Caco-2 (cell line): ENCODE measurements around the gene PRDX2. TPM values are rescaled to one million over a fixed set of nuclear protein-coding genes. Genes with fewer than 3 reads are reported as not detected.

Experiments used
- BruUV-seq: library from RNA; stranded (reverse); fragments of 400-500 nt; replicated peaks from 2 replicates; lab custom pipeline; 2021; lab: Mats Ljungman, UMichigan
- CTCF ChIA-PET: fragments of 300-600 bp; sonication (Branson Sonifier 250); formaldehyde crosslinking; loops from one replicate; lab custom pipeline; 2022; ENCODE audit warnings: antibody characterized with exemption; lab: Charles Lee
- POLR2A ChIA-PET: fragments of 300-600 bp; sonication (Branson Sonifier 250); formaldehyde crosslinking; loops from one replicate; lab custom pipeline; 2022; ENCODE audit warnings: antibody characterized with exemption; lab: Charles Lee
- DNase-seq, 2 experiments: peaks; one replicate each; pipeline versions ENCODE4 v3.0.0 to v3.0.0-alpha.2; 2020 to 2022
- H3K27me3 ChIP-seq: replicated peaks from 2 replicates; pipeline ENCODE4 v1.6.0; 2011; ENCODE audit warnings: low read length; ENCODE audit not compliant: control insufficient read depth, insufficient read depth
- H3K36me3 ChIP-seq: 2 replicates; pipeline ENCODE4 v1.5.1; 2011; ENCODE audit warnings: low read length; ENCODE audit not compliant: control insufficient read depth, insufficient read depth
- H3K4me1 ChIP-seq: fragments of 250-450 bp; sonication (Bioruptor Pico); 2 replicates; pipeline ENCODE4 v1.5.1; 2020; ENCODE audit warnings: mild to moderate bottlenecking
- H3K4me3 ChIP-seq: 2 replicates; pipeline ENCODE4 v1.5.1; 2011; ENCODE audit warnings: low read depth, mild to moderate bottlenecking, control low read depth, low read length
- H3K9me3 ChIP-seq: fragments of 250-450 bp; sonication (Bioruptor Pico); 2 replicates; pipeline ENCODE4 v1.5.1; 2020; ENCODE audit warnings: mild to moderate bottlenecking, moderate library complexity
- H3K27ac Mint-ChIP-seq: one replicate; pipeline ENCODE4 v1.8.0; 2022; ENCODE audit warnings: mixed read lengths; ENCODE audit not compliant: unreplicated experiment
- H3K27me3 Mint-ChIP-seq: one replicate; pipeline ENCODE4 v1.8.0; 2022; ENCODE audit warnings: mixed read lengths; ENCODE audit not compliant: insufficient read depth, unreplicated experiment
- H3K36me3 Mint-ChIP-seq: one replicate; pipeline ENCODE4 v1.8.0; 2022; ENCODE audit warnings: mild to moderate bottlenecking, mixed read lengths; ENCODE audit not compliant: insufficient read depth, unreplicated experiment
- H3K4me1 Mint-ChIP-seq: one replicate; pipeline ENCODE4 v1.8.0; 2022; ENCODE audit warnings: low read depth, mixed read lengths; ENCODE audit not compliant: unreplicated experiment
- H3K4me3 Mint-ChIP-seq: one replicate; pipeline ENCODE4 v1.8.0; 2022; ENCODE audit warnings: mild to moderate bottlenecking, moderate library complexity, mixed read lengths; ENCODE audit not compliant: unreplicated experiment
- H3K9me3 Mint-ChIP-seq: one replicate; pipeline ENCODE4 v1.8.0; 2022; ENCODE audit warnings: mixed read lengths; ENCODE audit not compliant: unreplicated experiment
- intact Hi-C: fragments of 100-400 bp; cut with micrococcal nuclease; formaldehyde crosslinking; loops from one replicate; pipeline ENCODE4 v1.10.0; 2022; ENCODE audit not compliant: unreplicated experiment
- microRNA-seq: library from miRNA; unstranded; fragments of <30 nt; microRNA quantifications from one replicate; pipeline ENCODE4 v1.2.0, GENCODE V29; 2022
- total RNA-seq: library from RNA; stranded (reverse); gene quantifications from 2 replicates; pipeline ENCODE4 v1.2.3, GENCODE V29; 2022
- TF ChIP-seq, protein P1 (sequence below), 2 experiments: fragments of 200-600 bp in 1 of 2; IDR thresholded peaks; 1 replicate in 1 of 2; 2 replicates in 1 of 2; pipeline versions ENCODE4 v1.5.1 to v1.8.0; 2011 to 2022; ENCODE audit warnings: antibody characterized with exemption in 1 of 2, control low read depth in 1 of 2, inconsistent platforms in 1 of 2, low read depth in 1 of 2, low read length in 1 of 2, mild to moderate bottlenecking in 1 of 2, moderate library complexity in 1 of 2; ENCODE audit not compliant: insufficient read depth in 1 of 2, severe bottlenecking in 1 of 2, unreplicated experiment in 1 of 2

PRDX2 gene
- total RNA-seq, 1 experiment from 2014 or later = 265 TPM

DNA sequence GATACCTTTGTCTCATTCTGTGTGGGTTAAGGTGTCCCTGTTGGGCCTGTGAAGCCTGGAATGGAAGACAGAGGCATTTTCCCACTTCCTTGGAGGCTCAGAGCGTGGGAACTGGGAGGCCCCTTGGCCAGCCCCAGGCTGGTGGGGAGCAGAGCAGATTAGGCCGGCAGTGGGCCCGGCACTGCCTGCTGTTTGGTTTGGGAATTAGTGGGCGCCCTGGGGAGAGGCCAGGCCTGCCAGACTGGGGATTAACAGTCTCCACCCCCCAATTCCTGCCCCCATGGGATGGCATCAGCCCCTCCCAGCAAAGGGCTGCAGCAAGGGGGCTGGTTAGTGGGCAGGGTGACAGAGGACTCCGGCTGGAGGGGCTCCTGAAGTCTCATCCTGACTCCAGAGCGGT is 53.1 kb downstream of the PRDX2 start:
- H3K9me3 Mint-ChIP-seq = no peaks in the 10 kb centered on the region
- DNase-seq = no peak
- H3K4me1 ChIP-seq = peaks cover 5% of the 10 kb centered on the region; the same call in 1 of the 2 replicates
- peaks cover 13% of the 10 kb centered on the region for H3K4me1 Mint-ChIP-seq
- H3K27me3 Mint-ChIP-seq = peaks cover 18% of the 10 kb centered on the region
- H3K4me3 Mint-ChIP-seq = no peak overlapping the region
- TF ChIP-seq, protein P1, sequence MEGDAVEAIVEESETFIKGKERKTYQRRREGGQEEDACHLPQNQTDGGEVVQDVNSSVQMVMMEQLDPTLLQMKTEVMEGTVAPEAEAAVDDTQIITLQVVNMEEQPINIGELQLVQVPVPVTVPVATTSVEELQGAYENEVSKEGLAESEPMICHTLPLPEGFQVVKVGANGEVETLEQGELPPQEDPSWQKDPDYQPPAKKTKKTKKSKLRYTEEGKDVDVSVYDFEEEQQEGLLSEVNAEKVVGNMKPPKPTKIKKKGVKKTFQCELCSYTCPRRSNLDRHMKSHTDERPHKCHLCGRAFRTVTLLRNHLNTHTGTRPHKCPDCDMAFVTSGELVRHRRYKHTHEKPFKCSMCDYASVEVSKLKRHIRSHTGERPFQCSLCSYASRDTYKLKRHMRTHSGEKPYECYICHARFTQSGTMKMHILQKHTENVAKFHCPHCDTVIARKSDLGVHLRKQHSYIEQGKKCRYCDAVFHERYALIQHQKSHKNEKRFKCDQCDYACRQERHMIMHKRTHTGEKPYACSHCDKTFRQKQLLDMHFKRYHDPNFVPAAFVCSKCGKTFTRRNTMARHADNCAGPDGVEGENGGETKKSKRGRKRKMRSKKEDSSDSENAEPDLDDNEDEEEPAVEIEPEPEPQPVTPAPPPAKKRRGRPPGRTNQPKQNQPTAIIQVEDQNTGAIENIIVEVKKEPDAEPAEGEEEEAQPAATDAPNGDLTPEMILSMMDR (IDR thresholded peaks at IDR 0.05; ENCODE audit: insufficient read depth in 1 of 2, low read depth in 1 of 2, low read length in 1 of 2, severe bottlenecking in 1 of 2, unreplicated experiment in 1 of 2) = no peak
- H3K9me3 ChIP-seq = no peaks in the 10 kb centered on the region
- peaks cover 2% of the 10 kb centered on the region for H3K36me3 ChIP-seq
- no peak overlapping the region for H3K4me3 ChIP-seq
- intact Hi-C loops = no loop called here
- BruUV-seq = no TSS peak
- H3K27me3 ChIP-seq = no peaks in the 10 kb centered on the region; the same call in 1 of the 2 replicates
- no peak overlapping the region for H3K27ac Mint-ChIP-seq
- POLR2A ChIA-PET = no interaction called here
- H3K36me3 Mint-ChIP-seq = peaks cover 35% of the 10 kb centered on the region
- CTCF ChIA-PET = no interaction called here

Small RNAs within 50 kb of the gene (microRNA-seq; reads per million reads assigned to microRNA genes)
- gene MIR5684 = not detected

Other genes with a start within 250 kb of the PRDX2 start
- 6.1 and 6.3 TPM in 2 replicates for gene ZNF490, start 191.0 kb downstream of the PRDX2 start, total RNA-seq
- gene ZNF791, start 190.9 kb downstream of the PRDX2 start, total RNA-seq = 15.2 and 18.9 TPM in 2 replicates
- gene MAN2B1, start 135.1 kb downstream of the PRDX2 start, total RNA-seq = 70.5 and 88.9 TPM in 2 replicates
- gene WDR83, start 135.0 kb downstream of the PRDX2 start, total RNA-seq = 17.5 and 20.4 TPM in 2 replicates
- gene DHPS, start 119.9 kb downstream of the PRDX2 start, total RNA-seq = 76.3 and 76.4 TPM in 2 replicates
- gene GNG14, start 113.8 kb downstream of the PRDX2 start, total RNA-seq = 0.91 TPM in 1 of 2 replicates, not detected in the other
- 8.3 and 10.6 TPM in 2 replicates for gene FBXW9, start 105.2 kb downstream of the PRDX2 start, total RNA-seq
- gene TNPO2, start 77.9 kb downstream of the PRDX2 start, total RNA-seq = 87.8 and 106 TPM in 2 replicates
- gene TRIR, start 67.1 kb downstream of the PRDX2 start, total RNA-seq = 164 and 169 TPM in 2 replicates
- gene GET3, start 64.3 kb downstream of the PRDX2 start, total RNA-seq = 55.0 and 57.1 TPM in 2 replicates
- gene BEST2, start 50.0 kb downstream of the PRDX2 start, total RNA-seq = 0.27 TPM in 1 of 2 replicates, not detected in the other
- gene HOOK2, start 26.2 kb downstream of the PRDX2 start, total RNA-seq = 74.2 and 80.4 TPM in 2 replicates
- gene JUNB, start 10.3 kb downstream of the PRDX2 start, total RNA-seq = 16.4 and 19.4 TPM in 2 replicates
- gene THSD8, start 269 bp upstream of the PRDX2 start, total RNA-seq = 23.9 and 25.9 TPM in 2 replicates
- gene RNASEH2A, start 4.8 kb upstream of the PRDX2 start, total RNA-seq = 30.9 and 37.6 TPM in 2 replicates
- gene RTBDN, start 32.8 kb upstream of the PRDX2 start, total RNA-seq = not detected in 2 replicates
- gene MAST1, start 36.7 kb upstream of the PRDX2 start, total RNA-seq = 0.79 and 0.91 TPM in 2 replicates
- gene DNASE2, start 79.6 kb upstream of the PRDX2 start, total RNA-seq = 3.6 and 3.8 TPM in 2 replicates
- not detected in 2 replicates for gene KLF1, start 85.4 kb upstream of the PRDX2 start, total RNA-seq
- gene GCDH, start 89.4 kb upstream of the PRDX2 start, total RNA-seq = 31.4 and 32.4 TPM in 2 replicates
- 2.0 and 2.3 TPM in 2 replicates for gene SYCE2, start 117.5 kb upstream of the PRDX2 start, total RNA-seq
- gene FARSA, start 131.9 kb upstream of the PRDX2 start, total RNA-seq = 75.9 and 88.6 TPM in 2 replicates
- gene CALR, start 136.8 kb upstream of the PRDX2 start, total RNA-seq = 707 and 767 TPM in 2 replicates
- 102 and 112 TPM in 2 replicates for gene RAD23A, start 144.1 kb upstream of the PRDX2 start, total RNA-seq
- 39.3 and 42.7 TPM in 2 replicates for gene GADD45GIP1, start 155.4 kb upstream of the PRDX2 start, total RNA-seq
- not detected in 2 replicates for gene DAND5, start 167.8 kb upstream of the PRDX2 start, total RNA-seq
- 0.35 and 0.82 TPM in 2 replicates for gene NFIX, start 193.7 kb upstream of the PRDX2 start, total RNA-seq